ENCODE results near the gene STAB2. TPM values are rescaled to one million over a fixed set of nuclear protein-coding genes. Genes with fewer than 3 reads are reported as not detected.

The STAB2 gene
- total and polyA plus RNA-seq, 2 of the 8 experiments (the other 6 are each of a cell fraction or from before 2014, with no cell fraction given): not detected

GRCh38 chr12:103637021-103637420, 49.9 kb downstream of the STAB2 start:
- POLR2A ChIA-PET (ENCODE audit: partially characterized antibody): no interaction called here
- Histone ChIP-seq H3K9me3 (ENCODE audit: insufficient read depth in 2 of 2, low read depth in 1 of 2, low read length in 1 of 2) (peaks cover 4 to 8% of the 10 kb centered on the region in 2 experiments; a peak in 1 of 4 replicates), H3K9ac (replicated peaks in 1 of 4; ENCODE audit: extremely low read depth in 1 of 4, low read depth in 3 of 4, low read length in 3 of 4) (no peak overlapping the region), H3K14ac (ENCODE audit: insufficient read length) (no peak overlapping the region), H2AFZ (ENCODE audit: low read length) (no peak overlapping the region), H3K4me3 (ENCODE audit: extremely low read depth in 1 of 4, insufficient read depth in 2 of 4, low read depth in 3 of 4, low read length in 4 of 4) (no peak overlapping the region), H2BK5ac (ENCODE audit: low read depth, low read length) (no peak overlapping the region), H3K79me1 (ENCODE audit: low read depth, low read length) (no peaks in the 10 kb centered on the region), H3K23me2 (ENCODE audit: low read depth, low read length) (no peaks in the 10 kb centered on the region), H3K4ac (replicated peaks; ENCODE audit: insufficient read length, low read depth, low read length) (no peak overlapping the region), H4K8ac (ENCODE audit: extremely low read depth, insufficient read depth, low read length) (no peak overlapping the region), H3K56ac (replicated peaks; ENCODE audit: insufficient read length, low read depth, low read length) (no peak overlapping the region), H3K23ac (ENCODE audit: insufficient read length) (no peak overlapping the region), H3K18ac (ENCODE audit: extremely low read depth, low read length) (no peak overlapping the region), H2BK12ac (ENCODE audit: low read depth, low read length) (no peak overlapping the region), H4K20me1 (replicated peaks in 1 of 2; ENCODE audit: control insufficient read depth in 1 of 2, insufficient read depth in 2 of 2, low read length in 2 of 2) (no peaks in the 10 kb centered on the region), H4K5ac (ENCODE audit: insufficient read length, low read depth, low read length) (no peak overlapping the region), H2BK120ac (replicated peaks; ENCODE audit: low read depth, low read length) (no peak overlapping the region), H3K27me3 (replicated peaks in 1 of 4; ENCODE audit: control insufficient read depth in 3 of 4, extremely low read depth in 1 of 4, insufficient read depth in 3 of 4, low read length in 3 of 4) (no peaks in the 10 kb centered on the region), H3K36me3 (ENCODE audit: control insufficient read depth in 2 of 4, insufficient read depth in 4 of 4, low read length in 3 of 4) (no peaks in the 10 kb centered on the region), H2AK5ac (ENCODE audit: low read depth, low read length) (no peak overlapping the region), H3K79me2 (ENCODE audit: control insufficient read depth in 1 of 2, insufficient read depth in 2 of 2, low read length in 2 of 2) (no peaks in the 10 kb centered on the region), H4K91ac (replicated peaks; ENCODE audit: insufficient read length, low read length) (no peak overlapping the region), H3K4me1 (replicated peaks in 1 of 4; ENCODE audit: control insufficient read depth in 3 of 4, insufficient read depth in 4 of 4, low read length in 3 of 4) (no peaks in the 10 kb centered on the region), H2BK20ac (ENCODE audit: low read length) (no peak overlapping the region), H2BK15ac (ENCODE audit: low read length) (no peak overlapping the region), H3K4me2 (ENCODE audit: insufficient read depth in 1 of 2, low read depth in 2 of 2, low read length in 2 of 2) (no peak overlapping the region), H3K27ac (ENCODE audit: low read depth, low read length) (no peak overlapping the region)
- 94% methylated on average over 7 of the region's 7 CpGs; no CpG with 5 or more reads in 1 of the 2 experiments for WGBS, 2 experiments (ENCODE audit: extremely low coverage in 1 of 2, insufficient coverage in 1 of 2, insufficient read length in 1 of 2, insufficient replicate concordance in 2 of 2, low coverage in 1 of 2, low lambda C conversion rate in 2 of 2, missing lambda C conversion rate in 1 of 2)
- DNase-seq (ENCODE audit: low read depth in 1 of 2, low spot score in 2 of 2) (no peak), FAIRE-seq (no peak)
- TF ChIP-seq POLR2A (IDR thresholded peaks at IDR 0.05; ENCODE audit: control extremely low read depth in 1 of 2, low read depth in 2 of 2, low read length in 2 of 2) (no peak), MAX (IDR thresholded peaks at IDR 0.05) (no peak), CTBP2 (IDR thresholded peaks at IDR 0.05; ENCODE audit: borderline replicate concordance, insufficient read depth, insufficient read length, low read length) (no peak), TCF12 (IDR thresholded peaks at IDR 0.05; ENCODE audit: low read depth, low read length) (no peak), JUN (IDR thresholded peaks at IDR 0.05; ENCODE audit: low read depth, low read length) (no peak), TEAD4 (IDR thresholded peaks at IDR 0.05; ENCODE audit: low read depth, low read length) (no peak), SP1 (IDR thresholded peaks at IDR 0.05; ENCODE audit: low read depth, low read length) (no peak)
- CTCF ChIA-PET (ENCODE audit: partially characterized antibody): interaction anchor here (0.9 to 7.6 kb wide), 2 partner anchors 17 to 69 kb away, joined by 3 to 102 read pairs; no protein-coding TSS in a partner anchor
